ENCODE data around the gene MRPL39.

- TF ChIP-seq CTCF (conservative IDR thresholded peaks at IDR 0.05; ENCODE audit: low read depth, low read length) (no peak), RAD21 (IDR thresholded peaks at IDR 0.05; ENCODE audit: low read length) (no peak), POLR2A (IDR thresholded peaks at IDR 0.05; ENCODE audit: low read depth, low read length) (no peak), CHD1 (IDR thresholded peaks at IDR 0.05; ENCODE audit: low read depth, low read length) (no peak), BHLHE40 (IDR thresholded peaks at IDR 0.05; ENCODE audit: low read depth, low read length) (no peak), RCOR1 (IDR thresholded peaks at IDR 0.05; ENCODE audit: insufficient replicate concordance, low read length) (no peak), CEBPB (IDR thresholded peaks at IDR 0.05; ENCODE audit: low read depth, low read length) (no peak), MAZ (IDR thresholded peaks at IDR 0.05; ENCODE audit: borderline replicate concordance, low read depth, low read length) (no peak), NFE2L2 (IDR thresholded peaks at IDR 0.05; ENCODE audit: low read depth, low read length) (no peak), SMC3 (IDR thresholded peaks at IDR 0.05; ENCODE audit: low read depth, low read length) (no peak), RFX5 (IDR thresholded peaks at IDR 0.05; ENCODE audit: low read depth, low read length) (no peak), USF2 (IDR thresholded peaks at IDR 0.05; ENCODE audit: low read depth, low read length) (no peak)
These were observed 46.4 kb downstream of the MRPL39 start for GRCh38 chr21:25560891-25561290.
